HG02678 (cell line): Measurements from ENCODE around the gene CYB5A.

Source experiments
- ATAC-seq: cut with Tn5 transposase; IDR thresholded peaks from one replicate; pipeline ENCODE4 v1.9.1; 2021; ENCODE audit warnings: mild to moderate bottlenecking, moderate library complexity; ENCODE audit not compliant: unreplicated experiment

The CYB5A gene

DNA sequence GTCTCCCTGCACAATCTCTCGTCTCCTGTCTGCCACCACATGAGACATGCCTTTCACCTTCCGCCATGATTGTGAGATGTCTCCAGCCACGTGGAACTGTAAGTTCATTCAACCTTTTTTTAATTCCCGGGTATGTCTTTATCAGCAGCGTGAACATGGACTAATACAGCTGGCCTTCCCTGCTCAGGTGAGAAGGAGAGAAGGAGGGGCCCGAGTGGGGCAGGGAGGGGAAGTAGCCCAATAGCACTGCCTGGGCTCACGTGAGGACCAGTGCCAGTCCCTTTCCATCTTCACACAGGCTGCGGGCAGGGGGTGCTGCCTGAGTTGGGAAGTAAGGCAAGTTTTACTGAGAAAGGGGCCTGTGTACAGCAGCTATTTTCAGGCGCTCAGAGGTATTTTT is 70.7 kb downstream of the CYB5A start:
- ATAC-seq, result no peak

DNA sequence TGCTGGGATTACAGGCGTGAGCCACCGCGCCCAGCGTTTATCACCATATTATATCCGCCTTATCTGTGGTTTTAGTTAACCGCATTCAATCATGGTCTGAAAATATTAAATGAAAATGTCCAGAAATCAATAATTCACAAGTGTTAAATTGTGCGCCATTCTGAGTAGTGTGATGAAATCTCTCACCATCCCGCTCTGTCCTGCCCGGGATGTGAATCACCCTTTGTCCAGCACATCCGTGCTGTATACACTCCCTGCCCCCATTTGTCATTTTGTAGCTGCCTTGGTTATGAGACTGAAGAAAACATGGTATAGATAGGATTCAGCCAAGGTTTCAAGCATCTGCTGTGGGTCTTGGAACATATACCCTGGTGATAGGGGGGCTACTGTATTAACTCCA is 72.7 kb downstream of the CYB5A start:
- ATAC-seq, result no peak

DNA sequence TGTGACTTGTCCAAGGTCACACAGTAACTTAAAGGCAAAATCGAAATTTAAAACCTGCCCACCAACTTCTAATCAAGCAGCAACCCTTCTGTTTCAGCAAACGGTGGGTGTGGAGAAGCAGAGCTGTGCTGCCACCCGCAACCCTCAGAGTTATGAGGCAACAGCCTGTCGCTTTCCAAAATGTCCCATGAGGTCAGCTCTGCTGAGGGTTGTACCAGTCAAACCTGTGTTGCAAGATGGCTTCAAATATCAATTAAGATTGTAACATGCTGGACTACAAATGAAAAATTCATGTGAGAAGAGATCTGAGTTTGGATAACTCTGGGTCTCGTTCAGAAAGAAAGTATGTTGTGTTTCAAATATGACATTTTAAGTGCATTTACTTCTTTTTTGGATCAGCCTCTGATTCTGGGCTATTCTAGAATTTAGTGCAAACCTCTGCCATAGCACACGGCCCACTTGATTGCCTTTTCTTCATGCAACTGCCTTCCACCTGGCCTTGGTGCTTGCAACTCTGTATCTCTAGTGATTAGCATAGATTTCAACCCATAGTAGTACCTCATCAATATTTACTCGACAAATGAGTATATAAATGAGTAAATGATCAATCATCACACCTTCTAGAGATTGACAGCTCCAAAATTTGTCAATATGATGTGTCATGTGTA is 74.2 kb downstream of the CYB5A start:
- no peak for ATAC-seq

DNA sequence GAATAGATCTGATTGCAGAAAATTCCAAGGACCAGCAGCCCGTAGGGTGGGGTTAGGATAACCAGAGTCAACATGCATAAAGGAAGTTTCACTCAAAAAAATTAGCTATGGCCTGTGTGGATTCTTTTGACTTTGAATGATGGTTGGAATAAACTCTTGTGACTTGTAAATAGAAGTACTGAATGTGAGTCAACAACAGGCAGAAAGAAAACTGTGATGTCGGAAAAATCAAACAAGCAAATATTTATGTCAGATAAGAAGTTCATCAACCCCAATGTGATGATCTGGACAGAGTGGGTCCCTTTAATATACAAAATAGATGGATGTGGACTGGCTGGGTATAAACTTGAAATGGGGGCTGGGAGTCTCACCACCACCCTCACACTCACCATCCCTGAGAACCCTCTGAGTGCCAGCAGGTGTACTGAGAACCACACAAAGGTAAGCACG is 75.1 kb downstream of the CYB5A start:
- no peak for ATAC-seq

DNA sequence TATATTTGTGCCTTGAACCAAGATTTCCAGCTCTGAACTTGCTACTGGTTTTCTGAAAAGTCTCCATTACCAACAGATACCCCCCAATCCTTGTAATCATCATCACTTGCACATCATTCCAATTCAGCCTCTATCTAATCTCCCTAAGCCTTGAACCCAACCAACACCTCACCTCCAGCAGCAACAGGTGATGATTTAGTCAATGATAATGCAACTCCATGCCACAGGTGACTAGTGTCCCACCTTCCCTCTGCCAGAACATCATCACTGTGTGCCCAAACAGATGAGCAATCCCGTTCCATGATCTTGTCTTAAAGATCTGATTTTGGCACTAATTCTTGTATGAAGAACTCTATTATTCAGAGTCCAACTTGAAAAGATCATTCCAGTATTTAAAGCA is 75.9 kb downstream of the CYB5A start:
- no peak for ATAC-seq

DNA sequence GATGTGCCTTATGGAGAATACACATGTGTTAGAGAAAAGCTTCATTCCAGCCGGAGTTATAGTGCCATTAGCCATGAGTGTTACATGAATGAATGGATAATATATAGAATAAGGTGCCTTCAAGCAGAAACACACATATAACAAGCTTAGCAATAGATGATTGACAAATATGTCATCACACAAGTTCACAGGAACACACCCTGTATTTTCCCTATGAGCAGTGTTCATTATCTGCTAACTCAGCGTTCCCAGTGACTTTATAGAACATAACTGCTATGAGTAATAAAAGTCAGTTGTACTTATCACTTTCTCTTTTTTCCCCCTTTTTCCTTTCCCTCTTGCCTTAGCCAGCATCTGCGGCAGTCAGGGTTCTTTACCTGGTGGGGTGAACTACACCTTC is 78.3 kb downstream of the CYB5A start:
- no peak for ATAC-seq

DNA sequence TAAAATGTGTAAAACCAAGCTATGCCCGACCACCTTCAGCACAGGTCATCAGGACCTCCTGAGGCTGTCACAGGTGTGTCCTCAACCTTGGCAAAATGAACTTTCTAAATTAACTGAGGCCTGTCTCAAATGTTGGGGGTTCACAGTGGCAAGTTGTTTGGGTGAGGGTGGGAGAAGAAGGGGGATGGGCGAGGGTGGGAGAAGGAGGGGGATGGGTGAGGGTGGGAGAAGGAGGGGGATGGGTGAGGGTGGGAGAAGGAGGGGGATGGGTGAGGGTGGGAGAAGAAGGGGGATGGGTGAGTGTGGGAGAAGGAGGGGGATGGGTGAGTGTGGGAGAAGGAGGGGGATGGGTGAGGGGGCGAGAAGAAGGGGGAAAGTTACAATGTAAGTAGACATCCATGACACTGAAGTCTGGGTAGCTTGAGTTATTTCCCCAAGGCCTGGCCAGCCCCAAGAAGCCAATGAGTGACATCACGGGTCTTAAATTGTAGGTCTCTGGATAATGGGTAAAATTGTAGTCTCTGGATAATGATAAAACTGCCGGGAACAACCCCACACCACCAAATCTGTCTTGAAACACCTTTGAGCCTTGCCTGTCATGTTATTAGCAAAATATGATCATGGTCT is 87.1 kb downstream of the CYB5A start:
- no peak for ATAC-seq

DNA sequence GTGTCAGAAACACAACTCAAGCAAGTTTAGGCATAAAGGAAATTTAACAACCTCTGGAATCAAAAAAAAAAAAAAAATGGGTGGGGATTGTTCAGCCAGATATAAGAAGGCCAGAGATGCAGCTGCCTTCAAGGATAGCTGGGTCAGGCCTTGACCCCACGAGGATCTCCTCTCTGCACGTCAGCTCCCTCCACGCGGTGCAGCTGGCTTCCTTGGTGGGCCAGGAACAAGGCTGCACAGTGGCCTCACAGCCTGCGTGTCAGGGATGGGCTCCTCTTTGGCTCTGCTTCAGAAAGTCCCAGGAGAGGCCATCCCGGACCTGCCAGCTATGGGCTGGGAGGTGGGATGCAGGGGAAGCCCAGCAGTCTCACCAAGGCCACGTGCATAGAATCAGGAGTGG is 88.0 kb downstream of the CYB5A start:
- no peak for ATAC-seq
